Measurements from ENCODE around the gene POLR1B. TPM values are rescaled to one million over a fixed set of nuclear protein-coding genes. Genes with fewer than 3 reads are reported as not detected.

The POLR1B gene
- total RNA-seq, 4 donors from 2014 or later = 6.8 to 41.4 (median 17.8) TPM

DNA sequence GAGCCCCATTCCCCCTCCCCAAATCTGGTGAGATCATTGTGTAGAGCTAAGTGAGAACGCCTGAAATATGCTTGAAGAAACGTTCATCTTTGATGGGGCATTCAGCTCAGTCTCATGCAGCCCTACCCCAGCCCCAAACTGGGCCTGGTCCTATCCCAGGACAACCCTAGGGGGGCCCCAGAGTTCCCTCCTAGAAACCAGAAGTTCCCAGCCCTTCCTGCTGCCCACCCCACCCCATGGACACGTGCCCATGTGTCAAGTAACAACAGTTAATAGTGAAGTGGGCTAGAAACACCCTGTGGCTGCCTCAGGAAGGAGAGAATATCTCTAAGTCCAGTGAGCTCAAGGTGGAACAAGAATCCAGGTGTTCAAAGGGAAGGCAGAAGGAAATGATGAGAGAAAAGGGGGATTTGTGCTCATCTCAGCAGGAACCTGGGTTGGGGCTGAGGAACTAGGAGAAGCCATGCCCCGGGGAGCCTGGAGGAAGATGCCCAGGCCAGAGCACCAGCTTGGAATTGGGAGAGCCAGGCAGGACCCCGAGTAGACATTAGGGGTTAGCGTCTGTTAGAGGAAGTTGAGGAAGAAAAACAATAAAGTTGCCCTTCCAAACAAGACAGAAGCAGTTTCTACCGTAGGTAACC is 83.3 kb downstream of the POLR1B start:
- TF ChIP-seq CTCF (IDR thresholded peaks at IDR 0.05) = no peak
- TF ChIP-seq POLR2A (IDR thresholded peaks at IDR 0.05) = no peak
- Histone ChIP-seq H3K36me3 (no peaks in the 10 kb centered on the region), H3K27me3 (no peaks in the 10 kb centered on the region), H3K9me3 (no peaks in the 10 kb centered on the region), H3K4me3 (no peak overlapping the region), H3K4me1 (peaks cover 0 to 4% of the 10 kb centered on the region in 2 donors), H3K27ac (peak overlapping the region in 1 of 2 donors; percentile 66)
- intact Hi-C loops (cut with DNase I; ENCODE audit: low total_unique reads) = no loop called here
- no peak for DNase-seq

DNA sequence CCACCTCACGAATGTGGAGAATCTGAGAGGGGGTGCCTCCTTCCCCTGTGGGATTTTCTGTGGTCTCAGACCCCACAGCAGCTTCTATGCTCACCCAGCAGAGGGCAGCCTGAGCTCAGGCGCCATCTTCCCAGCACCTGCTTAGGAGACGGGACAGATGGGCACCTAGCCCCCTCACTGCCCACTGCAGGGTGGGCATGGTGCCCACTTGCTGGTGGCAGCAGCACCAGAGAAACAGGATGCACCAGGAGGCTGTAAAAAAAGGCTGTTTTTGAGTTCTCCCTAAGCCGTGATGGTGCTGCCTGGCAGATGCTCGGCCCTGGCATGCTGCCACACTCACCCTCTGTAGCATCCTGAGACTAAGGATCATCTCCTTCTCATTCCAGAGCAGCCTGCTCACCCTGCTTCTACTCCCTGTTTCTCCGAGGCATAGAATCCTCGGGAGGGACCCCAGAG is 84.4 kb downstream of the POLR1B start:
- TF ChIP-seq POLR2A (IDR thresholded peaks at IDR 0.05) = no peak
- TF ChIP-seq CTCF (IDR thresholded peaks at IDR 0.05) = peak; percentile 66 to 78 (median 70)
- Histone ChIP-seq H3K4me1 (peaks cover 0 to 4% of the 10 kb centered on the region in 2 donors), H3K9me3 (no peaks in the 10 kb centered on the region), H3K36me3 (no peaks in the 10 kb centered on the region), H3K27ac (peak overlapping the region; percentile 66 to 68), H3K27me3 (no peaks in the 10 kb centered on the region), H3K4me3 (no peak overlapping the region)
- DNase-seq = peak; percentile 36 to 44
- intact Hi-C loops (cut with DNase I; ENCODE audit: low total_unique reads) = no loop called here

Small RNAs within 50 kb of the gene (small RNA-seq; reads per million reads assigned to genes)
- not detected for gene RF00019

Other genes starting within 250 kb of the POLR1B start
- 10 to 100 TPM in 3 of 4 donors, 1 to 10 TPM in 1; 5.3 to 39.8 (median 25.1) TPM for gene RGPD8, start 108.8 kb upstream of the POLR1B start, total RNA-seq
- gene TTL, start 60.3 kb upstream of the POLR1B start, total RNA-seq = 10 to 100 TPM in 3 of 4 donors, 1 to 10 TPM in 1; 3.8 to 45.5 (median 26.4) TPM
- gene CHCHD5, start 42.1 kb downstream of the POLR1B start, total RNA-seq = 10 to 100 TPM in 1 of 4 donors, 1 to 10 TPM in 2, not detected in 1; 6.5 to 22.6 (median 8.4) TPM
- 10 to 100 TPM; 11.5 to 30.6 (median 24.4) TPM for gene SLC20A1, start 103.5 kb downstream of the POLR1B start, total RNA-seq
- gene NT5DC4, start 178.6 kb downstream of the POLR1B start, total RNA-seq = not detected
- gene CKAP2L, start 222.1 kb downstream of the POLR1B start, total RNA-seq = 1 to 10 TPM in 1 of 4 donors, not detected in 3; 8.8 TPM
- gene IL1A, start 242.0 kb downstream of the POLR1B start, total RNA-seq = under 1 TPM in 1 of 4 donors, not detected in 3; 0.41 TPM